Gastroesophageal sphincter (tissue), 3 donors: ENCODE results near the gene MNAT1.

Experiments
- POLR2AphosphoS5 ChIP-seq: sonication (generic); formaldehyde crosslinking; IDR thresholded peaks from one replicate; pipeline ENCODE4 v1.6.1; 2017; ENCODE audit warnings: antibody characterized with exemption
- TF ChIP-seq, protein P1 (sequence below), 4 experiments: fragments of 200-600 bp in 2 of 4; fragments of 450-650 bp in 2 of 4; sonication (generic) in 1 of 4; IDR thresholded peaks; one replicate each; pipeline ENCODE4 v1.5.1; 2017 to 2019; ENCODE audit warnings: antibody characterized with exemption in 4 of 4, mild to moderate bottlenecking in 2 of 4, moderate library complexity in 2 of 4

DNA sequence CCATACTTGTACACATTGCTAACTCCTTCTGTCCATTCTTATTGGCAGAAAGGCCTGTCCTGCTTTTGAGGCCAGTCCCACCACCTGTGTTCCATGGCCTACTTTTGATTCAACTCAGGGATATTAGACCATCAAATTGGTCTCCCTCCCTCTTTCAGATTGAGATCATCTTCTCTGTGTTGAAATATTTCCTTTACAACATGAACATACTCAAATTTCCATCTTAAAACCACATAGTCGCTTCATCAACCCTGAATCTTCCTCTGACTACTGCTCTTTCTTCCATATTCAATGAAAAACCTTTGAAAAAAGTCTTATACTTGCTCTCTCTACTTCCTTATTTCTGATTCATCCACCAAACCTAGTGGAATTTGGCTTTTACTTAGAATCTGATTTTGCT is 211.4 kb downstream of the MNAT1 start:
- TF ChIP-seq, protein P1, sequence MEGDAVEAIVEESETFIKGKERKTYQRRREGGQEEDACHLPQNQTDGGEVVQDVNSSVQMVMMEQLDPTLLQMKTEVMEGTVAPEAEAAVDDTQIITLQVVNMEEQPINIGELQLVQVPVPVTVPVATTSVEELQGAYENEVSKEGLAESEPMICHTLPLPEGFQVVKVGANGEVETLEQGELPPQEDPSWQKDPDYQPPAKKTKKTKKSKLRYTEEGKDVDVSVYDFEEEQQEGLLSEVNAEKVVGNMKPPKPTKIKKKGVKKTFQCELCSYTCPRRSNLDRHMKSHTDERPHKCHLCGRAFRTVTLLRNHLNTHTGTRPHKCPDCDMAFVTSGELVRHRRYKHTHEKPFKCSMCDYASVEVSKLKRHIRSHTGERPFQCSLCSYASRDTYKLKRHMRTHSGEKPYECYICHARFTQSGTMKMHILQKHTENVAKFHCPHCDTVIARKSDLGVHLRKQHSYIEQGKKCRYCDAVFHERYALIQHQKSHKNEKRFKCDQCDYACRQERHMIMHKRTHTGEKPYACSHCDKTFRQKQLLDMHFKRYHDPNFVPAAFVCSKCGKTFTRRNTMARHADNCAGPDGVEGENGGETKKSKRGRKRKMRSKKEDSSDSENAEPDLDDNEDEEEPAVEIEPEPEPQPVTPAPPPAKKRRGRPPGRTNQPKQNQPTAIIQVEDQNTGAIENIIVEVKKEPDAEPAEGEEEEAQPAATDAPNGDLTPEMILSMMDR (IDR thresholded peaks at IDR 0.05): no peak
- TF ChIP-seq POLR2AphosphoS5: no peak
